NCI-H446 treated with DMSO at 0.1 percent for 48 hours (cell line): Measurements from ENCODE around the gene SPIC.
A peak's percentile ranks its signal among the peaks of the same experiment; 100 is the strongest.
"Not testable (repeated sequence)": the region's sequence is repeated elsewhere in the genome, so short reads cannot be mapped to it uniquely, and the experiment has no call there.

ENCODE experiments used
- DNase-seq: peaks from one replicate; lab custom pipeline; 2025; lab: John Stamatoyannopoulos, UW

SPIC gene

DNA sequence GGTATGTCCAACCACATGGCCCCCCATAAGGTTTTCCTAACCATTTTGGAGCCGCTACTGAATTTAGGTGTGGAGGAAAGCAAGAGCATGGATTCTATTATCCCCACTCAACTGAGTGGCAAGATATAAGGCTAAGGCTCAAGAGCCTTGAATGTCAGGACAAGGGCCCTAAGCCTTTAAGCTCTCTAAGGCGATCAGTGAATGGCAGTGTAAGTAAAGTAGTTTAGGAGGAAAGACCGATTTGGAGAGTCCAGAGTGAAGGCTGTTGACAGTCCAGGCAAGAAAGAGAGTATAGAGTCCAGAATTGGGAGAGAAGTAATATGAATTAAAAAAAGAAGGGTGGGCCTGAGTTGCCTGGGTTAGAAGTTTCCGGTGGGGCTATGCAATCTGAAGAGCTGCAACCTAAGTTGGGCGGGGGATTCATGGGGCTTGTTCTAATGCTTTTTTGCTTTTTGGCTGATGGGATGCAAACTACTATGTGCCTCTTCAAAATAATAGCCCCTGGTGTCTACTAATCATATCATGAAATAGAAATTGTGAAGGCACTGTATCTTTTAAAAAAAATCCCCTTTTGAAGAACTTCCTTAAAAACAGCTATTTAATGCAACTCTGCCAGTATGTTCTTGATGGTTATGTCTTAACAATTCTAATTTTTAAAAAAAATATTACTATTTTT, at the start of gene SPIC:
TSS of gene SPIC (plus strand) at position 626 of the 676 bp plus-strand sequence. CDS start 1,569 bp downstream, outside the sequence.
- no peak for DNase-seq

DNA sequence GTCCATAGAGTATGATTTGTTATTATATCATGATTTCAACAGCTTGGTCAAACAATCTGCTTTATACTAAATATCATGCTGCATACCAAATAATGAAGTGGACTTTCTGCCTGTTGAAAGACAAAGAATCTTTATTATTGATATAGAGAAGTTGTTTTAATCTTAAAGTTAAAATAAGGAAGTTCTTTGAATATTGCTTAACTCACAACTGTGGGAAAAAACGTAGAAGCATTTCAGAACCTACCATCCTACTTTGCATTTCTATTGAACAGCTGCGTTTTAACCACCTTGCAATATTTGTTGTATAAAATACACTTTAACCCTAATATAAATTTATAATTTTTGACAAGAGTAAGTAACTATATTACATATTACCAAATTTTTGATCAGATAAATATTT, 44.7 kb upstream of the SPIC start:
- DNase-seq, result no peak

DNA sequence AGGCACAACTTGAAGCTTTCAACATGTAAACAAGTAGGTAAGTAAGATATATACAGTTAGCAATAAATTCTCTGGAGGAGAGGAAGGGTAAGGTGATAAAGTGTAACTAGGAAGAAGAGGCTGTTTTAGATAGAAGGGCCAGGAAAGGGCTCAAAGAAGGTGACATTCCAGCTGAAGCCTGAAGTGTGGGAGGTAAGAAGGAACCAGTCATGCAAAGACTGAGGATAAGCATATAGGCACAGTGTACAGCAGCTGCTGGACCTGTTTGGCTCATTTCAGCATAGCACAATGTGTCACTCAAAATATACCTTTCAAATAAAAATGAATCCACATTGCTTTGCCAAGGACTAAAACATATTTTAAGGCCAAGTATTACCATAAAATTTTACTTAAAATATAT, 39.0 kb upstream of the SPIC start:
- DNase-seq, result no peak

DNA sequence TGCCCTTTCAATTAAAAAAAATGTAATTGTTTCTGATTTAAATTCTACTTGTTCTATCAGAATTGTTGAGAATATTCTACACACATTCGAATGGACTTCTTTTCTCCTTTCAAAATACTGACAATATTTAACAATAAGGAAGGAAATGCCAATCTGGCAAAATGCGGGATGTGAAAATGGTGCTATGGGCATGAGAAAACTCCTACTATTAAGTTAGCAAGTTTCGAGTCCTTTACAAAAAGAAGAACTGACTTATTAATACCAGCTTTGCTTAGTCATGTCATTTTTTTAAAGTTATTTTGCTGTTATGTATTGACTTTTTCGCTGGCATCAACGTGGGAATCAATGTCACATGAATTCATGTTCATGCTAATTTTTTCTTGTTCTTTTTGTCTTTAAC, 35.9 kb upstream of the SPIC start:
- no peak for DNase-seq

GRCh38 chr12:101441461-101442224, 33.5 kb upstream of the SPIC start:
- no peak for DNase-seq

DNA sequence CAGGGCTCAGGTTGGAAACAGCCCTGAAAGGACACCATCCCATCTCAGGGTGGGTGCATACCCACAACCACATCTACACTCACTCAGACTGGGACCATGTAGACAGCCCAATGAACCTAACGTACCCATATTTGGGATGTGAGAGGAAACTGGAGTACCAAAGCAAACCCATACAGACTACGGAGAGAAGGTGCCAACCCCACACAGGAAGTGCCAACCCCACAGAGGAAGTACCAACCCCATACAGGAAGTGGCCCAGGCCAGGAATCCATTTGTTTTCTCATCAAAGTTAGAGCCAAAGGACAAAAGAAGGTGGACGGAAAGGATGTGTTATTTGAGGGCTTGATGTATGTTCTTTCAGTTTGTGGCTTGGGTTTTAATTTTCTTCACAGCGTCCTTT, 19.5 kb upstream of the SPIC start:
- DNase-seq, result no peak

DNA sequence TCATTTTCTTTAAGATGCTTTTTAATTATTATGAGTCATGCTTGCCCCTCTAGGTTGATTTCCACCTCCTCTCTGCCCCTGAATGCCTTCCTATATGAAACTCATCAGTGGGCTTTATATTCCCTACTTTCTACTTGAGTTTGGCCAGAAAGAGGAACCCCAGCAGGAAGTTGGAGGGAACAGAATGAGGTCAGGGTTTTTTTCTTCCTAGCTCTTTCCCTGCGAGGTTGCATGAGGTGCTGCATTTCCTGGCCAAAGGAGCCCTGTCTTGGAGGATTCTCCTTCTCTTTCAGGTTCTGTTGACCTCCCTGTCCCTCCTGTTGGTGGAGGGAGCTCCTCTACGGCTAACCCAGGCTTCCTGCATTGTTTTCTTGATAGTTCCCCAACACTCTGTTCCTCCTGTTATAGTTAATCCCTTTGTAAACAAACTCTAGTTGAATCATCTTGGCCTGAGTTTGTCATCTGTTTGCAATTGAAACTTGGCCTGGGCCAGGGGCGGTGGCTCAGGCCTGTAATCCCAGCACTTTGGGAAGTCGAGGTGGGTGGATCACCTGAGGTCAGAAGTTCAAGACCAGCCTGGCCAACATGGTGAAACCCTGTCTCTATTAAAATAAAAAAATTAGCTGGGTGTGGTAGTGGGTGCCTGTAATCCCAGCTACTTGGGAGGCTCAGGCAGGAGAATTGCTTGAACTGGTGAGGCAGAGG, 15.3 kb upstream of the SPIC start:
- no peak for DNase-seq

DNA sequence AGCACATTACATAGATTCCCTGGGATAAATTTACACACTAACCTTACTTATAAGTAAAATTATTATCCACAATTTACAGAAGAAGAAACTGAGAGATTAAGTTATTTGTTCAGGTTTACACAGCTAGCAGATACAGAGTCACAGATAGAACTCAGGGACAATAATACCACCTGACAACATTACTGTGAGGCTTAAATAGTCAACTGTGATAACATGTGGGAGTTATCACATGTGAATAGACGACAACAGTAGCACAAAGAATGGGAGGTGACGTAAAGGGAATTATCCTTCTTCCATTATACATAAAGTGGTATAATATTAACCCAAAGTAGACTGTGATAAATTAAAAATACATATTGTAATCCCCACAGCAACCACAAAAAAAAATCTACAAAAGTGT, 6.2 kb upstream of the SPIC start:
- no peak for DNase-seq

- no peak for DNase-seq
Measured at GRCh38 chr12:101470939-101471338, 4.2 kb upstream of the SPIC start.

- not testable (repeated sequence) for DNase-seq
Measured at GRCh38 chr12:101471878-101472277, 3.3 kb upstream of the SPIC start.

- DNase-seq, result no peak
Measured at GRCh38 chr12:101474248-101474647, 888 bp upstream of the SPIC start.

- DNase-seq, result no peak
Measured at GRCh38 chr12:101475751-101476305, 692 bp downstream of the SPIC start.

DNA sequence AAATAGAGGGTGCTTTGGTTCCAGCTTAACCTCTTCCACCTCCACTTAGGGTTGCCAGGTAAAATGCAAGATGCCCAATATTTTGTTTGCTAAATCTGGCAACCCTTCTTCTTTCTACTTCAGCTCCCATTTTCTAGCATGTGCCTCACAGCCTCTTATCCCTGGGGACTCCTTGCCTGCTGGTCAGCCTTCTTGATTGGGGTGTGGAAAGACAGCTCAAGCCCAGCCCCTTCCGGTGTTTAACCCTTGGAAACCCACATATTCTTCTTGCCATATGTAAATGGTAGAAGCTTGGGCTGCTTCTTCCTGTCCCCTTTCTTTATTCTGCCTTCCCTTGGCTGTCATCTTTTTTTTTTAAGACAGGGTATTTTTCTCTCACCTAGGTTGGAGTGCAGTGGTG, 5.7 kb downstream of the SPIC start:
- DNase-seq, result no peak

DNA sequence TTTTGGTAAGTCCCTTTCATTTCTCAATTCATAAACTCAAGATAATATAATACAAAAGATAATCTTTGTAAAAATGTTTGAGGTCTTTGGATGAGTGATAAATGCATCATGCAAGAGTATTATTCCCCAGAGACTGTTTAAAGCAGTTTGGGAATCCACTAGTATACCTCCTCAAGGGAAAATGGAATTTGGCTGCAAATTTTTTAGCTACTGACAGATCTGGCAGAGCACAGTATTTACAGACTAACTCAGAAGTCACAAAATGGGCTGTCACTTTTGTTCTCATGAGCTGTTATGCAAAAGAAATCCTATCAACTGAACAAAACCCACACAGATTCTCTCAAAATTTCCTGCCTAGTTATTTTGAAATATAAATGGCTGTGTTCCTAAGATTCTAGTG, 9.9 kb downstream of the SPIC start:
- DNase-seq, result no peak

DNA sequence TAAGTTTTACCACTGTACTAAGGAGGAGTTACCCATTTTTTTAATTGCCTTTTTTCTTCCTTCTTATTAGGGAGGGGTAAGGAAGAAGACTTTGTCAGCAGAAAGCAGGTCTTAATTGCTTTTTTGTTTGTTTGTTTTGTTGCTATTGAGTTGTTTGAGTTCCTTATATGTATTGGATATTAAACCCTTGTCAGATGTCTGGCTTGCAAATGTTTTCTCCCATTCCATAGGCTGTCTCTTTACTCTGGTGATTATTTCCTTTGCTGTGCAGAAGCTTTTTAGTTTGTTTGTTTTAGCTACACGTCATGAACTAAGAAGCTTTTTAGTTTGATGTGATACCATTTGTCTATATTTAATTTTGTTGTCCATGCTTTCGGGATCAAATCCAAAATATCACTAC, 13.3 kb downstream of the SPIC start:
- DNase-seq, result no peak

DNA sequence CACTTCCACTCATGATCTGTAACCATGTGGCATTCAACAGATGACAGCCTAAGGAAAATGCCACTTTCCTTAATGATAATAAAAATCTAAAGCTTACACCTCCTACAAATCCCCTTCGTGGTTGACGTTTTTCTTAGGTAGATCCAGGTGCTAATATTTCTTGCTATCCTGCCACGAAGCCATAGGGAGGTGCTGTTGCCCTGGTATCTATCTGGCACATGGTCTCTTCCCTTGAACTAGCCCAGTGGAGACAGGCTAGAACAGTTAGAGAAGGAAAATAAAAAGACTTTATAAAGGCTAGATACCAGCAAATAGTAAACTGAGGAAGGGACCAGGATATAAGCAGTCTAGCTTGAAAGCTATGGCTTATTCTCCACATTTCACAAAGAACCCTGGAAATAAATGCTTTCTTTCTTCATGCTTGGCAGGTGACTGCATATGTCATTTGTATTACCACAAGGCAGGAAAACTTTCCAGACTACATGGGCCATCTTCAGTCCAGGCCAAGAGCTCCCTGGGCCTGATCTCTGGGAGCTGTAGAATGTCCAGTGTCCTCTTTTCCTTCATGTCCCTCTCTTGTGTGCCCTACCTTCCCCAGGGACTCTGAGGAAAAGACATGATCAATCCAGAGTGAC, 15.3 kb downstream of the SPIC start:
- DNase-seq, result peak; percentile 2

- no peak for DNase-seq
Measured at GRCh38 chr12:101491329-101491728, 16.2 kb downstream of the SPIC start.

- DNase-seq, result peak; percentile 4
Measured at GRCh38 chr12:101493556-101493955, 18.4 kb downstream of the SPIC start.

GRCh38 chr12:101498252-101498651, 23.1 kb downstream of the SPIC start:
- no peak for DNase-seq

- no peak for DNase-seq
Measured at GRCh38 chr12:101501410-101501995, 26.4 kb downstream of the SPIC start.

DNA sequence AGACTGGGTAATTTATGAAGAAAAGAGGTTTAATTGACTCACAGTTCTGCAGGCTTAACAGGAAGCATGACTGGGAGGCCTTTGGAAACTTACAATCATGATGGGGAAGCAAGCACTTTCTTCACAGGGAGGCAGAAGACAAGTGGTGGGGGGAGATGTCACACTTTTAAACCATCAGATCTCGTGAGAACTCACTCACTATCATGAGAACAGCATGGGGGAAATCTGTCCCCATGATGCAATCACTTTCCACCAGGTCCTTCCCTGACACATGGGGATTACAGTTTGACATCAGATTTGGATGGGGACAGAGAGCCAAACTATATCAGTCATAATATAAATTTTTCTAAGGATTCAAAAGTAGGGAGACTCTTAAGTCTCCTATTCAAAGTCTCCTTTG, 46.0 kb downstream of the SPIC start:
- DNase-seq, result no peak

- DNase-seq, result no peak
Measured at GRCh38 chr12:101527682-101528081, 52.5 kb downstream of the SPIC start.
